ENCODE results near the gene ATP6V0B.

GRCh38 chr1:44008259-44008658 lies 33.5 kb downstream of the ATP6V0B start:
- TF ChIP-seq CTCF (conservative IDR thresholded peaks at IDR 0.05; ENCODE audit: low read depth in 2 of 2): no peak
- TF ChIP-seq POLR2AphosphoS5 (IDR thresholded peaks at IDR 0.05; ENCODE audit: low read depth): no peak
- TF ChIP-seq EZH2 (IDR thresholded peaks at IDR 0.05; ENCODE audit: low read depth, unreplicated experiment): no peak
- no peak for TF ChIP-seq EZH2phosphoT487 (IDR thresholded peaks at IDR 0.05; ENCODE audit: unreplicated experiment)
- TF ChIP-seq ETS1 (IDR thresholded peaks at IDR 0.05): no peak
- TF ChIP-seq NANOG (IDR thresholded peaks at IDR 0.05; ENCODE audit: borderline replicate concordance): no peak
